HEK293 (cell line): ENCODE measurements around the gene RBBP8.

Experiments
- CTCF ChIA-PET: fragments of 350-600 bp; formaldehyde crosslinking; extraction: SDS; loops from one replicate; lab custom pipeline; 2021; ENCODE audit warnings: antibody characterized with exemption; lab: Yijun Ruan, JAX
- POLR2A ChIA-PET: fragments of 300-600 bp; formaldehyde crosslinking; extraction: SDS; loops from one replicate; lab custom pipeline; 2020; ENCODE audit warnings: antibody characterized with exemption, inconsistent platforms; lab: Yijun Ruan, JAX
- H3K27ac ChIP-seq: fragments of 200-500 bp; sonication (Bioruptor generic); 2 replicates; pipeline ENCODE4 v1.5.1; 2014; ENCODE audit warnings: low read depth, low read length, control low read depth, inconsistent platforms; ENCODE audit errors: extremely low read depth
- H3K36me3 ChIP-seq, 2 experiments: fragments of 200-500 bp in 1 of 2; sonication (Bioruptor generic) in 1 of 2; 1 replicate in 1 of 2; 2 replicates in 1 of 2; pipeline ENCODE4 v1.5.1; 2014 to 2017; ENCODE audit warnings: inconsistent platforms in 2 of 2, low read length in 2 of 2; ENCODE audit not compliant: control insufficient read depth in 2 of 2, insufficient read depth in 1 of 2
- H3K4me1 ChIP-seq: fragments of 200-500 bp; sonication (Bioruptor generic); 2 replicates; pipeline ENCODE4 v1.5.1; 2014; ENCODE audit warnings: mild to moderate bottlenecking, low read length, inconsistent platforms; ENCODE audit not compliant: control insufficient read depth, insufficient read depth
- H3K4me3 ChIP-seq: 2 replicates; pipeline ENCODE4 v1.5.1; 2011; ENCODE audit warnings: low read depth, mild to moderate bottlenecking, control low read depth, low read length, moderate library complexity
- H3K9me3 ChIP-seq: fragments of 200-500 bp; sonication (Bioruptor generic); 2 replicates; pipeline ENCODE4 v1.5.1; 2014; ENCODE audit warnings: low read depth, low read length, inconsistent platforms; ENCODE audit not compliant: control insufficient read depth, insufficient read depth
- MYNN ChIP-seq: fragments of 450-650 bp; formaldehyde crosslinking; IDR thresholded peaks from 2 replicates; pipeline ENCODE4 v1.5.1; 2016; ENCODE audit warnings: missing biosample characterization, missing genetic modification characterization, borderline replicate concordance
- REPIN1 ChIP-seq: fragments of 450-650 bp; formaldehyde crosslinking; IDR thresholded peaks from 2 replicates; pipeline ENCODE4 v1.5.1; 2017; ENCODE audit warnings: missing biosample characterization, missing genetic modification characterization, low read depth
- SALL2 ChIP-seq: fragments of 450-650 bp; formaldehyde crosslinking; IDR thresholded peaks from 2 replicates; pipeline ENCODE4 v1.5.0; 2017; ENCODE audit warnings: missing biosample characterization, mild to moderate bottlenecking, missing genetic modification characterization, borderline replicate concordance
- ZBTB7A ChIP-seq: fragments of 450-650 bp; formaldehyde crosslinking; IDR thresholded peaks from 2 replicates; pipeline ENCODE4 v1.5.1; 2016; ENCODE audit warnings: low read depth, missing biosample characterization, missing genetic modification characterization
- ZNF133 ChIP-seq: fragments of 450-650 bp; formaldehyde crosslinking; IDR thresholded peaks from 2 replicates; pipeline ENCODE4 v1.5.1; 2016; ENCODE audit warnings: missing biosample characterization, missing genetic modification characterization
- ZNF175 ChIP-seq: fragments of 450-650 bp; formaldehyde crosslinking; IDR thresholded peaks from 2 replicates; pipeline ENCODE4 v1.5.1; 2016; ENCODE audit warnings: missing biosample characterization, missing genetic modification characterization
- ZNF221 ChIP-seq: fragments of 450-650 bp; formaldehyde crosslinking; IDR thresholded peaks from 2 replicates; pipeline ENCODE4 v1.5.1; 2017; ENCODE audit warnings: missing biosample characterization, missing genetic modification characterization, borderline replicate concordance
- ZNF24 ChIP-seq: fragments of 450-650 bp; formaldehyde crosslinking; IDR thresholded peaks from 2 replicates; pipeline ENCODE4 v1.5.1; 2016; ENCODE audit warnings: missing biosample characterization, missing genetic modification characterization
- ZNF404 ChIP-seq: fragments of 450-650 bp; formaldehyde crosslinking; IDR thresholded peaks from 2 replicates; pipeline ENCODE4 v1.5.1; 2017; ENCODE audit warnings: missing biosample characterization, missing genetic modification characterization
- ZNF416 ChIP-seq: fragments of 450-650 bp; formaldehyde crosslinking; IDR thresholded peaks from 2 replicates; pipeline ENCODE4 v1.5.1; 2016; ENCODE audit warnings: missing biosample characterization, missing genetic modification characterization
- ZNF48 ChIP-seq: fragments of 450-650 bp; formaldehyde crosslinking; IDR thresholded peaks from 2 replicates; pipeline ENCODE4 v1.5.1; 2016; ENCODE audit warnings: missing biosample characterization, missing genetic modification characterization
- ZNF558 ChIP-seq: fragments of 450-650 bp; formaldehyde crosslinking; IDR thresholded peaks from 2 replicates; pipeline ENCODE4 v1.5.1; 2016; ENCODE audit warnings: missing biosample characterization, missing genetic modification characterization
- ZNF629 ChIP-seq: fragments of 450-650 bp; formaldehyde crosslinking; IDR thresholded peaks from 2 replicates; pipeline ENCODE4 v1.5.1; 2017; ENCODE audit warnings: missing biosample characterization, missing genetic modification characterization
- ZNF658 ChIP-seq: fragments of 450-650 bp; formaldehyde crosslinking; IDR thresholded peaks from 2 replicates; pipeline ENCODE4; 2016; ENCODE audit warnings: missing biosample characterization, missing genetic modification characterization
- ZNF76 ChIP-seq: fragments of 450-650 bp; formaldehyde crosslinking; IDR thresholded peaks from 2 replicates; pipeline ENCODE4; 2016; ENCODE audit warnings: low read depth, missing biosample characterization, missing genetic modification characterization, borderline replicate concordance
- TF ChIP-seq, protein P1 (sequence below): fragments of 450-650 bp; formaldehyde crosslinking; IDR thresholded peaks from 2 replicates; pipeline ENCODE4 v1.5.1; 2017; ENCODE audit warnings: missing biosample characterization, mild to moderate bottlenecking, missing genetic modification characterization, moderate library complexity
- TF ChIP-seq, protein P2 (sequence below): fragments of 450-650 bp; formaldehyde crosslinking; IDR thresholded peaks from 2 replicates; pipeline ENCODE4 v1.5.1; 2017; ENCODE audit warnings: missing biosample characterization, missing genetic modification characterization
- TF ChIP-seq, protein P3 (sequence below): fragments of 450-650 bp; formaldehyde crosslinking; IDR thresholded peaks from 2 replicates; pipeline ENCODE4 v1.5.1; 2016; ENCODE audit warnings: missing biosample characterization, missing genetic modification characterization
- TF ChIP-seq, protein P4 (sequence below): fragments of 450-650 bp; formaldehyde crosslinking; IDR thresholded peaks from 2 replicates; pipeline ENCODE4; 2016; ENCODE audit warnings: missing biosample characterization, missing genetic modification characterization
- TF ChIP-seq, protein P5 (sequence below): fragments of 450-650 bp; formaldehyde crosslinking; IDR thresholded peaks from 2 replicates; pipeline ENCODE4 v1.5.1; 2016; ENCODE audit warnings: missing biosample characterization, missing genetic modification characterization
- TF ChIP-seq, protein P6 (sequence below): fragments of 450-650 bp; formaldehyde crosslinking; IDR thresholded peaks from 2 replicates; pipeline ENCODE4 v1.5.1; 2016; ENCODE audit warnings: missing biosample characterization, missing genetic modification characterization
- TF ChIP-seq, protein P7 (sequence below): fragments of 450-650 bp; IDR thresholded peaks from 2 replicates; pipeline ENCODE4 v1.5.1; 2018; ENCODE audit warnings: missing biosample characterization, missing genetic modification characterization

Gene RBBP8

DNA sequence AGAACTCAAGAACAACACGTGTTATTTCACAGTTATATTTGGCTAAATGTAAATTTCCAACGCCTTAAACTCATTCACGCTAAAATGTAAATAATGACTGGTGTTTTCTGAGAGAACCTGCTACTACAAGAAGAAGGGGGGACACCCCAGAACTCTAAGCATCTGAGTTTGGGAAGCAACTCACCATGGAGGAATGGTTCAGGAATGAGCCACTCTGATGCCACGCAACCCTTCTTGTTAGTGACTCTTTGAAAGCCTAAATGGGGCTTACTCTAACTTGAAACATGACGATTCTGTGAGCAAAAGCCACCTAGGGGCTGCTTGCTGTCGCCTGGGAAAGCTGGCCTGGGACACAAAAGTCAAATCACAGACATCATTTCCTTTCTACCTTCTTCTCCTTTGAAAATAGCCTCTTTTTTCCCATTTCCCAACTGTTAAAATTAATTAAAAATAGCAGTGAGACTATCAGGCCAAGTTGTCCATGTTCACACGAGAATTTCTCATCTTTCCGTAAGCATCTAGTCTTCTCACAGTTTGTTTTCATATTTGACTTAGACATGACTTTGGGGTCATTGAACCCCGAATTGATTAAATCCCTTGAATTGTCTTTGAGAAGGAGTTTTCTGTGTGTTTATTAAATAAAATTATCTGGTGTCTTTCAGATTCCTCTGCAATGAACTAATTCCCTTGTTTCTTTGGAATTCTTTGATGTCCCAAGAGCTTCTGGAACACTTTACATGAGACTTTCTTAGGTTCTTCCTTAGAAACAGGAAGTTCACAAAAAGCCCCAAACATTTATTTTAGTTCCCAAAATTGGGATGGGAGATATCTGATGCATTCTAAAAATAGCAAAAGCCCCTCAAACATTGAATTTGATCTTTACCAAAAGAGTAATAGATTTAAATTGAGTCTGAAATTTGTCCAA lies 126.7 kb downstream of the RBBP8 start:
- ChIA-PET POLR2A (no interaction called here), CTCF (no interaction called here)
- no peaks in the 10 kb centered on the region for H3K4me1 ChIP-seq
- H3K27ac ChIP-seq = no peak overlapping the region
- no peak overlapping the region for H3K4me3 ChIP-seq
- H3K9me3 ChIP-seq = no peaks in the 10 kb centered on the region
- no peaks in the 10 kb centered on the region for H3K36me3 ChIP-seq
- TF ChIP-seq ZBTB7A (tag by site-specific recombination) = no peak
- TF ChIP-seq ZNF24 = no peak
- TF ChIP-seq REPIN1 = no peak
- TF ChIP-seq SALL2 (tag by site-specific recombination) = no peak
- TF ChIP-seq, protein P1, sequence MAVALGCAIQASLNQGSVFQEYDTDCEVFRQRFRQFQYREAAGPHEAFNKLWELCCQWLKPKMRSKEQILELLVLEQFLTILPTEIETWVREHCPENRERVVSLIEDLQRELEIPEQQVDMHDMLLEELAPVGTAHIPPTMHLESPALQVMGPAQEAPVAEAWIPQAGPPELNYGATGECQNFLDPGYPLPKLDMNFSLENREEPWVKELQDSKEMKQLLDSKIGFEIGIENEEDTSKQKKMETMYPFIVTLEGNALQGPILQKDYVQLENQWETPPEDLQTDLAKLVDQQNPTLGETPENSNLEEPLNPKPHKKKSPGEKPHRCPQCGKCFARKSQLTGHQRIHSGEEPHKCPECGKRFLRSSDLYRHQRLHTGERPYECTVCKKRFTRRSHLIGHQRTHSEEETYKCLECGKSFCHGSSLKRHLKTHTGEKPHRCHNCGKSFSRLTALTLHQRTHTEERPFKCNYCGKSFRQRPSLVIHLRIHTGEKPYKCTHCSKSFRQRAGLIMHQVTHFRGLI (tag by site-specific recombination) = no peak
- no peak for TF ChIP-seq ZNF558 (tag by site-specific recombination)
- no peak for TF ChIP-seq ZNF48 (tag by site-specific recombination)
- no peak for TF ChIP-seq ZNF133
- TF ChIP-seq ZNF416 (tag by site-specific recombination) = no peak
- TF ChIP-seq, protein P2, sequence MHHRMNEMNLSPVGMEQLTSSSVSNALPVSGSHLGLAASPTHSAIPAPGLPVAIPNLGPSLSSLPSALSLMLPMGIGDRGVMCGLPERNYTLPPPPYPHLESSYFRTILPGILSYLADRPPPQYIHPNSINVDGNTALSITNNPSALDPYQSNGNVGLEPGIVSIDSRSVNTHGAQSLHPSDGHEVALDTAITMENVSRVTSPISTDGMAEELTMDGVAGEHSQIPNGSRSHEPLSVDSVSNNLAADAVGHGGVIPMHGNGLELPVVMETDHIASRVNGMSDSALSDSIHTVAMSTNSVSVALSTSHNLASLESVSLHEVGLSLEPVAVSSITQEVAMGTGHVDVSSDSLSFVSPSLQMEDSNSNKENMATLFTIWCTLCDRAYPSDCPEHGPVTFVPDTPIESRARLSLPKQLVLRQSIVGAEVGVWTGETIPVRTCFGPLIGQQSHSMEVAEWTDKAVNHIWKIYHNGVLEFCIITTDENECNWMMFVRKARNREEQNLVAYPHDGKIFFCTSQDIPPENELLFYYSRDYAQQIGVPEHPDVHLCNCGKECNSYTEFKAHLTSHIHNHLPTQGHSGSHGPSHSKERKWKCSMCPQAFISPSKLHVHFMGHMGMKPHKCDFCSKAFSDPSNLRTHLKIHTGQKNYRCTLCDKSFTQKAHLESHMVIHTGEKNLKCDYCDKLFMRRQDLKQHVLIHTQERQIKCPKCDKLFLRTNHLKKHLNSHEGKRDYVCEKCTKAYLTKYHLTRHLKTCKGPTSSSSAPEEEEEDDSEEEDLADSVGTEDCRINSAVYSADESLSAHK (tag by site-specific recombination) = no peak

DNA sequence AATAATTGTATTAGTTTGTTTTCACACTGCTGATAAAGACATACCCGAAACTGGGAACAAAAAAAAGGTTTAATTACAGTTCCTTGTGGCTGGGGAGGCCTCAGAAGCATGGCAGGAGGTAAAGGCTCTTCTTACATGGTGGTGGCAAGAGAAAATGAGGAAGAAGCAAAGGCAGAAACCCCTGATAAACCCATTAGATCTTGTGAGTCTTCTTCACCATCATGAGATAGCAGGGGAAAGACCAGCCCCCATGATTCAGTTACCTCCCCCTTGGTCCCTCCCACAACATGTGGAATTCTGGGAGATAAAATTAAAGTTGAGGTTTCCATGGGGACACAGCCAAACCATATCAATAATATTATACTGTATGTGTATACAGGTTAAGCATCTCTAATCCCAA lies 128.9 kb downstream of the RBBP8 start:
- no peaks in the 10 kb centered on the region for H3K36me3 ChIP-seq
- CTCF ChIA-PET = no interaction called here
- POLR2A ChIA-PET = no interaction called here

More for the DNA sequence above, 128.9 kb downstream of the RBBP8 start:
- Histone ChIP-seq H3K9me3 (no peaks in the 10 kb centered on the region), H3K4me3 (no peak overlapping the region), H3K4me1 (no peaks in the 10 kb centered on the region), H3K27ac (no peak overlapping the region)
- TF ChIP-seq MYNN (tag by site-specific recombination) (no peak), ZNF221 (tag by site-specific recombination) (no peak), ZNF629 (tag by site-specific recombination) (no peak), ZNF658 (tag by site-specific recombination) (no peak), REPIN1 (no peak), ZNF404 (tag by site-specific recombination) (no peak), ZNF175 (no peak), ZNF76 (tag by site-specific recombination) (no peak)
- TF ChIP-seq, protein P3, sequence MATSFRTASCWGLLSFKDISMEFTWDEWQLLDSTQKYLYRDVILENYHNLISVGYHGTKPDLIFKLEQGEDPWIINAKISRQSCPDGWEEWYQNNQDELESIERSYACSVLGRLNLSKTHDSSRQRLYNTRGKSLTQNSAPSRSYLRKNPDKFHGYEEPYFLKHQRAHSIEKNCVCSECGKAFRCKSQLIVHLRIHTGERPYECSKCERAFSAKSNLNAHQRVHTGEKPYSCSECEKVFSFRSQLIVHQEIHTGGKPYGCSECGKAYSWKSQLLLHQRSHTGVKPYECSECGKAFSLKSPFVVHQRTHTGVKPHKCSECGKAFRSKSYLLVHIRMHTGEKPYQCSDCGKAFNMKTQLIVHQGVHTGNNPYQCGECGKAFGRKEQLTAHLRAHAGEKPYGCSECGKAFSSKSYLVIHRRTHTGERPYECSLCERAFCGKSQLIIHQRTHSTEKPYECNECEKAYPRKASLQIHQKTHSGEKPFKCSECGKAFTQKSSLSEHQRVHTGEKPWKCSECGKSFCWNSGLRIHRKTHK (tag by site-specific recombination) = no peak
- TF ChIP-seq, protein P4, sequence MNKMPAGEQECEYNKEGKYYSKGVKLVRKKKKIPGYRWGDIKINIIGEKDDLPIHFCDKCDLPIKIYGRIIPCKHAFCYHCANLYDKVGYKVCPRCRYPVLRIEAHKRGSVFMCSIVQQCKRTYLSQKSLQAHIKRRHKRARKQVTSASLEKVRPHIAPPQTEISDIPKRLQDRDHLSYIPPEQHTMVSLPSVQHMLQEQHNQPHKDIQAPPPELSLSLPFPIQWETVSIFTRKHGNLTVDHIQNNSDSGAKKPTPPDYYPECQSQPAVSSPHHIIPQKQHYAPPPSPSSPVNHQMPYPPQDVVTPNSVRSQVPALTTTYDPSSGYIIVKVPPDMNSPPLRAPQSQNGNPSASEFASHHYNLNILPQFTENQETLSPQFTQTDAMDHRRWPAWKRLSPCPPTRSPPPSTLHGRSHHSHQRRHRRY (tag by site-specific recombination) = no peak
- TF ChIP-seq, protein P5, sequence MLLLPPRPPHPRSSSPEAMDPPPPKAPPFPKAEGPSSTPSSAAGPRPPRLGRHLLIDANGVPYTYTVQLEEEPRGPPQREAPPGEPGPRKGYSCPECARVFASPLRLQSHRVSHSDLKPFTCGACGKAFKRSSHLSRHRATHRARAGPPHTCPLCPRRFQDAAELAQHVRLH (tag by site-specific recombination) = no peak
- TF ChIP-seq, protein P6, sequence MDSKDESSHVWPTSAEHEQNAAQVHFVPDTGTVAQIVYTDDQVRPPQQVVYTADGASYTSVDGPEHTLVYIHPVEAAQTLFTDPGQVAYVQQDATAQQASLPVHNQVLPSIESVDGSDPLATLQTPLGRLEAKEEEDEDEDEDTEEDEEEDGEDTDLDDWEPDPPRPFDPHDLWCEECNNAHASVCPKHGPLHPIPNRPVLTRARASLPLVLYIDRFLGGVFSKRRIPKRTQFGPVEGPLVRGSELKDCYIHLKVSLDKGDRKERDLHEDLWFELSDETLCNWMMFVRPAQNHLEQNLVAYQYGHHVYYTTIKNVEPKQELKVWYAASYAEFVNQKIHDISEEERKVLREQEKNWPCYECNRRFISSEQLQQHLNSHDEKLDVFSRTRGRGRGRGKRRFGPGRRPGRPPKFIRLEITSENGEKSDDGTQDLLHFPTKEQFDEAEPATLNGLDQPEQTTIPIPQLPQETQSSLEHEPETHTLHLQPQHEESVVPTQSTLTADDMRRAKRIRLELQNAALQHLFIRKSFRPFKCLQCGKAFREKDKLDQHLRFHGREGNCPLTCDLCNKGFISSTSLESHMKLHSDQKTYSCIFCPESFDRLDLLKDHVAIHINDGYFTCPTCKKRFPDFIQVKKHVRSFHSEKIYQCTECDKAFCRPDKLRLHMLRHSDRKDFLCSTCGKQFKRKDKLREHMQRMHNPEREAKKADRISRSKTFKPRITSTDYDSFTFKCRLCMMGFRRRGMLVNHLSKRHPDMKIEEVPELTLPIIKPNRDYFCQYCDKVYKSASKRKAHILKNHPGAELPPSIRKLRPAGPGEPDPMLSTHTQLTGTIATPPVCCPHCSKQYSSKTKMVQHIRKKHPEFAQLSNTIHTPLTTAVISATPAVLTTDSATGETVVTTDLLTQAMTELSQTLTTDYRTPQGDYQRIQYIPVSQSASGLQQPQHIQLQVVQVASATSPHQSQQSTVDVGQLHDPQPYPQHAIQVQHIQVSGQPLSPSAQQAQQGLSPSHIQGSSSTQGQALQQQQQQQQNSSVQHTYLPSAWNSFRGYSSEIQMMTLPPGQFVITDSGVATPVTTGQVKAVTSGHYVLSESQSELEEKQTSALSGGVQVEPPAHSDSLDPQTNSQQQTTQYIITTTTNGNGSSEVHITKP (tag by site-specific recombination) = no peak
- TF ChIP-seq, protein P7, sequence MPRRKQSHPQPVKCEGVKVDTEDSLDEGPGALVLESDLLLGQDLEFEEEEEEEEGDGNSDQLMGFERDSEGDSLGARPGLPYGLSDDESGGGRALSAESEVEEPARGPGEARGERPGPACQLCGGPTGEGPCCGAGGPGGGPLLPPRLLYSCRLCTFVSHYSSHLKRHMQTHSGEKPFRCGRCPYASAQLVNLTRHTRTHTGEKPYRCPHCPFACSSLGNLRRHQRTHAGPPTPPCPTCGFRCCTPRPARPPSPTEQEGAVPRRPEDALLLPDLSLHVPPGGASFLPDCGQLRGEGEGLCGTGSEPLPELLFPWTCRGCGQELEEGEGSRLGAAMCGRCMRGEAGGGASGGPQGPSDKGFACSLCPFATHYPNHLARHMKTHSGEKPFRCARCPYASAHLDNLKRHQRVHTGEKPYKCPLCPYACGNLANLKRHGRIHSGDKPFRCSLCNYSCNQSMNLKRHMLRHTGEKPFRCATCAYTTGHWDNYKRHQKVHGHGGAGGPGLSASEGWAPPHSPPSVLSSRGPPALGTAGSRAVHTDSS (tag by site-specific recombination) = no peak
